ENCODE data around the gene KIAA0825. TPM values are rescaled to one million over a fixed set of nuclear protein-coding genes. Genes with fewer than 3 reads are reported as not detected.

KIAA0825 gene
- total RNA-seq, 1 experiment from 2014 or later: 1.3 TPM

DNA sequence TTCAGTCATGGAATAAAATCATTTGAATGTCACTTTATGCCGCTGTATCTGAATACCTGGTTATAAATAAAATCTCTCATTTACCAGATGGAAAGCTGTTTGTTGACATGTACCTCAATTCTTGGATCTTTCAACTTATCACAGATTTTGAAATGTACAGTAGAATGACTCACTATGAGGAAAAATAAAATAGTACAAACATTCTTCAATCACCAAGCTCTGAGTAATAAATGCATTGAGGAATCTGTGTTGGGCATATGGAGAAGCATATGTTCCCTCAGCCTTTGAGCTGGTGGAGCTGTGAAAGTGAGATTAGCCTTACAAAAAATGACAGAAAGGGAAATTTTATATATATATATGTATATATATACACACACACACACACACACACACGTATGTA, 175.4 kb downstream of the KIAA0825 start:
- Mint-ChIP-seq H3K9me3 (peaks cover 3% of the 10 kb centered on the region), H3K27me3 (ENCODE audit: low read depth) (no peaks in the 10 kb centered on the region), H3K27ac (no peak overlapping the region), H3K4me1 (no peaks in the 10 kb centered on the region), H3K36me3 (no peaks in the 10 kb centered on the region), H3K4me3 (no peak overlapping the region)
- CTCF ChIA-PET: no interaction called here
- DNase-seq (ENCODE audit: low spot score) (no peak), ATAC-seq (no peak)
- TF ChIP-seq, protein P1, sequence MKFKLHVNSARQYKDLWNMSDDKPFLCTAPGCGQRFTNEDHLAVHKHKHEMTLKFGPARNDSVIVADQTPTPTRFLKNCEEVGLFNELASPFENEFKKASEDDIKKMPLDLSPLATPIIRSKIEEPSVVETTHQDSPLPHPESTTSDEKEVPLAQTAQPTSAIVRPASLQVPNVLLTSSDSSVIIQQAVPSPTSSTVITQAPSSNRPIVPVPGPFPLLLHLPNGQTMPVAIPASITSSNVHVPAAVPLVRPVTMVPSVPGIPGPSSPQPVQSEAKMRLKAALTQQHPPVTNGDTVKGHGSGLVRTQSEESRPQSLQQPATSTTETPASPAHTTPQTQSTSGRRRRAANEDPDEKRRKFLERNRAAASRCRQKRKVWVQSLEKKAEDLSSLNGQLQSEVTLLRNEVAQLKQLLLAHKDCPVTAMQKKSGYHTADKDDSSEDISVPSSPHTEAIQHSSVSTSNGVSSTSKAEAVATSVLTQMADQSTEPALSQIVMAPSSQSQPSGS (CRISPR knock-in tag; IDR thresholded peaks at IDR 0.05; ENCODE audit: borderline replicate concordance, low read depth): no peak
- TF ChIP-seq TCF7 (CRISPR knock-in tag; IDR thresholded peaks at IDR 0.05; ENCODE audit: low read depth) (no peak), HMGA2 (CRISPR knock-in tag; IDR thresholded peaks at IDR 0.05) (no peak), TP53 (CRISPR knock-in tag; IDR thresholded peaks at IDR 0.05) (no peak), EMX1 (CRISPR knock-in tag; IDR thresholded peaks at IDR 0.05) (no peak), GTF2I (CRISPR knock-in tag; conservative IDR thresholded peaks at IDR 0.05) (no peak), ZNF396 (CRISPR knock-in tag; IDR thresholded peaks at IDR 0.05; ENCODE audit: borderline replicate concordance) (no peak), ZNF317 (CRISPR knock-in tag; IDR thresholded peaks at IDR 0.05; ENCODE audit: borderline replicate concordance, low read depth) (no peak), NFYB (CRISPR knock-in tag; conservative IDR thresholded peaks at IDR 0.05; ENCODE audit: low read depth) (no peak)
- TF ChIP-seq, protein P2, sequence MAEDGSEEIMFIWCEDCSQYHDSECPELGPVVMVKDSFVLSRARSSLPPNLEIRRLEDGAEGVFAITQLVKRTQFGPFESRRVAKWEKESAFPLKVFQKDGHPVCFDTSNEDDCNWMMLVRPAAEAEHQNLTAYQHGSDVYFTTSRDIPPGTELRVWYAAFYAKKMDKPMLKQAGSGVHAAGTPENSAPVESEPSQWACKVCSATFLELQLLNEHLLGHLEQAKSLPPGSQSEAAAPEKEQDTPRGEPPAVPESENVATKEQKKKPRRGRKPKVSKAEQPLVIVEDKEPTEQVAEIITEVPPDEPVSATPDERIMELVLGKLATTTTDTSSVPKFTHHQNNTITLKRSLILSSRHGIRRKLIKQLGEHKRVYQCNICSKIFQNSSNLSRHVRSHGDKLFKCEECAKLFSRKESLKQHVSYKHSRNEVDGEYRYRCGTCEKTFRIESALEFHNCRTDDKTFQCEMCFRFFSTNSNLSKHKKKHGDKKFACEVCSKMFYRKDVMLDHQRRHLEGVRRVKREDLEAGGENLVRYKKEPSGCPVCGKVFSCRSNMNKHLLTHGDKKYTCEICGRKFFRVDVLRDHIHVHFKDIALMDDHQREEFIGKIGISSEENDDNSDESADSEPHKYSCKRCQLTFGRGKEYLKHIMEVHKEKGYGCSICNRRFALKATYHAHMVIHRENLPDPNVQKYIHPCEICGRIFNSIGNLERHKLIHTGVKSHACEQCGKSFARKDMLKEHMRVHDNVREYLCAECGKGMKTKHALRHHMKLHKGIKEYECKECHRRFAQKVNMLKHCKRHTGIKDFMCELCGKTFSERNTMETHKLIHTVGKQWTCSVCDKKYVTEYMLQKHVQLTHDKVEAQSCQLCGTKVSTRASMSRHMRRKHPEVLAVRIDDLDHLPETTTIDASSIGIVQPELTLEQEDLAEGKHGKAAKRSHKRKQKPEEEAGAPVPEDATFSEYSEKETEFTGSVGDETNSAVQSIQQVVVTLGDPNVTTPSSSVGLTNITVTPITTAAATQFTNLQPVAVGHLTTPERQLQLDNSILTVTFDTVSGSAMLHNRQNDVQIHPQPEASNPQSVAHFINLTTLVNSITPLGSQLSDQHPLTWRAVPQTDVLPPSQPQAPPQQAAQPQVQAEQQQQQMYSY (CRISPR knock-in tag; IDR thresholded peaks at IDR 0.05): no peak
- TF ChIP-seq, protein P3, sequence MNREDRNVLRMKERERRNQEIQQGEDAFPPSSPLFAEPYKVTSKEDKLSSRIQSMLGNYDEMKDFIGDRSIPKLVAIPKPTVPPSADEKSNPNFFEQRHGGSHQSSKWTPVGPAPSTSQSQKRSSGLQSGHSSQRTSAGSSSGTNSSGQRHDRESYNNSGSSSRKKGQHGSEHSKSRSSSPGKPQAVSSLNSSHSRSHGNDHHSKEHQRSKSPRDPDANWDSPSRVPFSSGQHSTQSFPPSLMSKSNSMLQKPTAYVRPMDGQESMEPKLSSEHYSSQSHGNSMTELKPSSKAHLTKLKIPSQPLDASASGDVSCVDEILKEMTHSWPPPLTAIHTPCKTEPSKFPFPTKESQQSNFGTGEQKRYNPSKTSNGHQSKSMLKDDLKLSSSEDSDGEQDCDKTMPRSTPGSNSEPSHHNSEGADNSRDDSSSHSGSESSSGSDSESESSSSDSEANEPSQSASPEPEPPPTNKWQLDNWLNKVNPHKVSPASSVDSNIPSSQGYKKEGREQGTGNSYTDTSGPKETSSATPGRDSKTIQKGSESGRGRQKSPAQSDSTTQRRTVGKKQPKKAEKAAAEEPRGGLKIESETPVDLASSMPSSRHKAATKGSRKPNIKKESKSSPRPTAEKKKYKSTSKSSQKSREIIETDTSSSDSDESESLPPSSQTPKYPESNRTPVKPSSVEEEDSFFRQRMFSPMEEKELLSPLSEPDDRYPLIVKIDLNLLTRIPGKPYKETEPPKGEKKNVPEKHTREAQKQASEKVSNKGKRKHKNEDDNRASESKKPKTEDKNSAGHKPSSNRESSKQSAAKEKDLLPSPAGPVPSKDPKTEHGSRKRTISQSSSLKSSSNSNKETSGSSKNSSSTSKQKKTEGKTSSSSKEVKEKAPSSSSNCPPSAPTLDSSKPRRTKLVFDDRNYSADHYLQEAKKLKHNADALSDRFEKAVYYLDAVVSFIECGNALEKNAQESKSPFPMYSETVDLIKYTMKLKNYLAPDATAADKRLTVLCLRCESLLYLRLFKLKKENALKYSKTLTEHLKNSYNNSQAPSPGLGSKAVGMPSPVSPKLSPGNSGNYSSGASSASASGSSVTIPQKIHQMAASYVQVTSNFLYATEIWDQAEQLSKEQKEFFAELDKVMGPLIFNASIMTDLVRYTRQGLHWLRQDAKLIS (CRISPR knock-in tag; IDR thresholded peaks at IDR 0.05; ENCODE audit: borderline replicate concordance): no peak
- TF ChIP-seq, protein P4, sequence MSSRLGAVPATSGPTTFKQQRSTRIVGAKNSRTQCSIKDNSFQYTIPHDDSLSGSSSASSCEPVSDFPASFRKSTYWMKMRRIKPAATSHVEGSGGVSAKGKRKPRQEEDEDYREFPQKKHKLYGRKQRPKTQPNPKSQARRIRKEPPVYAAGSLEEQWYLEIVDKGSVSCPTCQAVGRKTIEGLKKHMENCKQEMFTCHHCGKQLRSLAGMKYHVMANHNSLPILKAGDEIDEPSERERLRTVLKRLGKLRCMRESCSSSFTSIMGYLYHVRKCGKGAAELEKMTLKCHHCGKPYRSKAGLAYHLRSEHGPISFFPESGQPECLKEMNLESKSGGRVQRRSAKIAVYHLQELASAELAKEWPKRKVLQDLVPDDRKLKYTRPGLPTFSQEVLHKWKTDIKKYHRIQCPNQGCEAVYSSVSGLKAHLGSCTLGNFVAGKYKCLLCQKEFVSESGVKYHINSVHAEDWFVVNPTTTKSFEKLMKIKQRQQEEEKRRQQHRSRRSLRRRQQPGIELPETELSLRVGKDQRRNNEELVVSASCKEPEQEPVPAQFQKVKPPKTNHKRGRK (CRISPR knock-in tag; IDR thresholded peaks at IDR 0.05; ENCODE audit: borderline replicate concordance): no peak
- TF ChIP-seq, protein P5, sequence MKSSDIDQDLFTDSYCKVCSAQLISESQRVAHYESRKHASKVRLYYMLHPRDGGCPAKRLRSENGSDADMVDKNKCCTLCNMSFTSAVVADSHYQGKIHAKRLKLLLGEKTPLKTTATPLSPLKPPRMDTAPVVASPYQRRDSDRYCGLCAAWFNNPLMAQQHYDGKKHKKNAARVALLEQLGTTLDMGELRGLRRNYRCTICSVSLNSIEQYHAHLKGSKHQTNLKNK (CRISPR knock-in tag; IDR thresholded peaks at IDR 0.05): no peak
- TF ChIP-seq, protein P6, sequence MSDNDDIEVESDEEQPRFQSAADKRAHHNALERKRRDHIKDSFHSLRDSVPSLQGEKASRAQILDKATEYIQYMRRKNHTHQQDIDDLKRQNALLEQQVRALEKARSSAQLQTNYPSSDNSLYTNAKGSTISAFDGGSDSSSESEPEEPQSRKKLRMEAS (CRISPR knock-in tag; IDR thresholded peaks at IDR 0.05): no peak
- TF ChIP-seq, protein P7, sequence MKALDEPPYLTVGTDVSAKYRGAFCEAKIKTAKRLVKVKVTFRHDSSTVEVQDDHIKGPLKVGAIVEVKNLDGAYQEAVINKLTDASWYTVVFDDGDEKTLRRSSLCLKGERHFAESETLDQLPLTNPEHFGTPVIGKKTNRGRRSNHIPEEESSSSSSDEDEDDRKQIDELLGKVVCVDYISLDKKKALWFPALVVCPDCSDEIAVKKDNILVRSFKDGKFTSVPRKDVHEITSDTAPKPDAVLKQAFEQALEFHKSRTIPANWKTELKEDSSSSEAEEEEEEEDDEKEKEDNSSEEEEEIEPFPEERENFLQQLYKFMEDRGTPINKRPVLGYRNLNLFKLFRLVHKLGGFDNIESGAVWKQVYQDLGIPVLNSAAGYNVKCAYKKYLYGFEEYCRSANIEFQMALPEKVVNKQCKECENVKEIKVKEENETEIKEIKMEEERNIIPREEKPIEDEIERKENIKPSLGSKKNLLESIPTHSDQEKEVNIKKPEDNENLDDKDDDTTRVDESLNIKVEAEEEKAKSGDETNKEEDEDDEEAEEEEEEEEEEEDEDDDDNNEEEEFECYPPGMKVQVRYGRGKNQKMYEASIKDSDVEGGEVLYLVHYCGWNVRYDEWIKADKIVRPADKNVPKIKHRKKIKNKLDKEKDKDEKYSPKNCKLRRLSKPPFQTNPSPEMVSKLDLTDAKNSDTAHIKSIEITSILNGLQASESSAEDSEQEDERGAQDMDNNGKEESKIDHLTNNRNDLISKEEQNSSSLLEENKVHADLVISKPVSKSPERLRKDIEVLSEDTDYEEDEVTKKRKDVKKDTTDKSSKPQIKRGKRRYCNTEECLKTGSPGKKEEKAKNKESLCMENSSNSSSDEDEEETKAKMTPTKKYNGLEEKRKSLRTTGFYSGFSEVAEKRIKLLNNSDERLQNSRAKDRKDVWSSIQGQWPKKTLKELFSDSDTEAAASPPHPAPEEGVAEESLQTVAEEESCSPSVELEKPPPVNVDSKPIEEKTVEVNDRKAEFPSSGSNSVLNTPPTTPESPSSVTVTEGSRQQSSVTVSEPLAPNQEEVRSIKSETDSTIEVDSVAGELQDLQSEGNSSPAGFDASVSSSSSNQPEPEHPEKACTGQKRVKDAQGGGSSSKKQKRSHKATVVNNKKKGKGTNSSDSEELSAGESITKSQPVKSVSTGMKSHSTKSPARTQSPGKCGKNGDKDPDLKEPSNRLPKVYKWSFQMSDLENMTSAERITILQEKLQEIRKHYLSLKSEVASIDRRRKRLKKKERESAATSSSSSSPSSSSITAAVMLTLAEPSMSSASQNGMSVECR (CRISPR knock-in tag; IDR thresholded peaks at IDR 0.05; ENCODE audit: borderline replicate concordance): no peak
- POLR2A ChIA-PET: no interaction called here
